T-cell (primary cell): ENCODE data around the gene HTR3E. TPM values are rescaled to one million over a fixed set of nuclear protein-coding genes. Genes with fewer than 3 reads are reported as not detected.

Experiments
- ATAC-seq, 4 experiments: fragments of 200-7000 bp in 3 of 4; fragments of 150-1000 bp in 1 of 4; cut with Tn5 transposase; replicated peaks in 1 of 4; 1 replicate in 3 of 4; 2 replicates in 1 of 4; pipeline ENCODE4 v1.10.0; 2021; ENCODE audit warnings: moderate library complexity in 3 of 4, mild to moderate bottlenecking in 2 of 4, moderate number of reproducible peaks in 1 of 4
- CTCF ChIA-PET, 2 donors: fragments of 300-600 bp; sonication (Branson Sonifier 250); formaldehyde crosslinking; loops; one replicate each; lab custom pipeline; 2022; ENCODE audit warnings: antibody characterized with exemption in 2 of 2; lab: Charles Lee
- POLR2A ChIA-PET, 2 donors: fragments of 300-600 bp; sonication (Branson Sonifier 250); formaldehyde crosslinking; loops; one replicate each; lab custom pipeline; 2022; ENCODE audit warnings: antibody characterized with exemption in 2 of 2; lab: Charles Lee
- DNase-seq, 35 experiments: peaks; one replicate each; pipeline versions ENCODE4 v3.0.0 to v3.0.0-alpha.2; 2013 to 2023
- H3K27ac ChIP-seq: one replicate; pipeline ENCODE4 v1.5.1; 2013; ENCODE audit warnings: low read length
- H3K27me3 ChIP-seq, 2 experiments: replicated peaks in 1 of 2; 1 replicate in 1 of 2; 2 replicates in 1 of 2; pipeline versions ENCODE4 v1.6.1 to v1.7.0; 2013; ENCODE audit warnings: low read length in 1 of 2, mixed read lengths in 1 of 2; ENCODE audit not compliant: control insufficient read depth in 2 of 2, insufficient read depth in 2 of 2; ENCODE audit errors: extremely low read depth in 1 of 2
- H3K36me3 ChIP-seq, 2 donors: 1 replicate in 1 of 2; 2 replicates in 1 of 2; pipeline versions ENCODE4 v1.6.1 to v1.7.0; 2013; ENCODE audit warnings: low read length in 1 of 2; ENCODE audit not compliant: control insufficient read depth in 2 of 2, insufficient read depth in 1 of 2; ENCODE audit errors: extremely low read depth in 1 of 2
- H3K4me1 ChIP-seq, 2 experiments: 1 replicate in 1 of 2; 2 replicates in 1 of 2; pipeline versions ENCODE4 v1.6.1 to v1.7.0; 2013; ENCODE audit warnings: low read length in 2 of 2, mixed read lengths in 1 of 2; ENCODE audit not compliant: insufficient read depth in 2 of 2, control insufficient read depth in 1 of 2; ENCODE audit errors: extremely low read depth in 1 of 2
- H3K4me3 ChIP-seq, 2 donors: 1 replicate in 1 of 2; 2 replicates in 1 of 2; pipeline versions ENCODE4 v1.5.1 to v1.7.0; 2013; ENCODE audit warnings: mild to moderate bottlenecking in 2 of 2, low read length in 1 of 2, moderate library complexity in 1 of 2; ENCODE audit not compliant: control insufficient read depth in 1 of 2; ENCODE audit errors: extremely low read depth in 1 of 2
- H3K9me3 ChIP-seq: 2 replicates; pipeline ENCODE4 v1.7.0; 2013
- H3K27ac Mint-ChIP-seq, 2 donors: one replicate each; pipeline ENCODE4 v1.8.0; 2020 to 2021; ENCODE audit warnings: mild to moderate bottlenecking in 2 of 2, mixed read lengths in 2 of 2
- H3K27me3 Mint-ChIP-seq, 2 donors: one replicate each; pipeline ENCODE4 v1.8.0; 2021 to 2022; ENCODE audit warnings: mixed read lengths in 2 of 2
- H3K36me3 Mint-ChIP-seq: one replicate; pipeline ENCODE4 v1.8.0; 2021; ENCODE audit warnings: mixed read lengths
- H3K4me1 Mint-ChIP-seq, 3 donors: one replicate each; pipeline ENCODE4 v1.8.0; 2020 to 2022; ENCODE audit warnings: mixed read lengths in 3 of 3, mild to moderate bottlenecking in 1 of 3
- H3K4me3 Mint-ChIP-seq, 3 donors: one replicate each; pipeline ENCODE4 v1.8.0; 2020 to 2022; ENCODE audit warnings: mild to moderate bottlenecking in 3 of 3, mixed read lengths in 3 of 3, moderate library complexity in 3 of 3
- H3K9me3 Mint-ChIP-seq, 3 donors: one replicate each; pipeline ENCODE4 v1.8.0; 2020 to 2022; ENCODE audit warnings: mixed read lengths in 3 of 3
- WGBS: methylation state at CpG from one replicate; pipeline ENCODE4 v1.1.5; 2013; ENCODE audit warnings: missing lambda C conversion rate; ENCODE audit not compliant: insufficient coverage; 5-methylcytosine and 5-hydroxymethylcytosine counted together
- total RNA-seq, 35 experiments: library from RNA in 6 of 35; stranded (reverse) in 6 of 35; fragments of 120-200 nt in 1 of 35; gene quantifications; one replicate each; pipeline versions ENCODE4 v1.2.1 to v1.2.4 and lab custom pipeline; 2013 to 2026

Gene HTR3E
- total RNA-seq (not detected), total RNA-seq (lab: John Stamatoyannopoulos, UW) (0 to 0.18 (median 0) reads per million in 29 experiments)
- total RNA-seq (2013), result not detected

- CTCF ChIA-PET, result interaction anchor here in 1 of 2 donors (0.6 kb wide), 1 partner anchor 18 kb away, joined by 17 read pairs; no protein-coding TSS in a partner anchor
- POLR2A ChIA-PET, result no interaction called here
- peaks cover 3% of the 10 kb centered on the region for H3K36me3 Mint-ChIP-seq
- H3K36me3 ChIP-seq, result no peaks in the 10 kb centered on the region
- H3K9me3 Mint-ChIP-seq, result peaks cover 0 to 10% (median 4%) of the 10 kb centered on the region in 3 donors
- no peak within 1 kb of the TSS for H3K4me3 ChIP-seq
- no peaks in the 10 kb centered on the region for H3K4me1 Mint-ChIP-seq
- DNase-seq, result no peak
- no peak within 1 kb of the TSS for H3K27ac ChIP-seq
- no peaks in the 10 kb centered on the region for H3K4me1 ChIP-seq
- ATAC-seq, result no peak
- 91% methylated on average over 4 of the region's 7 CpGs for WGBS
- H3K4me3 Mint-ChIP-seq, result no peak within 1 kb of the TSS
- H3K27ac Mint-ChIP-seq, result no peak within 1 kb of the TSS
- peaks cover 8 to 9% of the 10 kb centered on the region in 2 donors for H3K27me3 Mint-ChIP-seq
- H3K27me3 ChIP-seq, result peaks cover 0 to 14% of the 10 kb centered on the region in 2 experiments
- peaks cover 2% of the 10 kb centered on the region for H3K9me3 ChIP-seq
Observed at GRCh38 chr3:184096811-184097383, at the start of gene HTR3E. Gene HTR3E, plus strand, starts transcription at chr3:184097064. Its CDS starts 466 bp downstream, at chr3:184097530.

- Histone ChIP-seq H3K27me3 (peaks cover 0 to 5% of the 10 kb centered on the region in 2 experiments), H3K36me3 (no peaks in the 10 kb centered on the region), H3K4me1 (no peaks in the 10 kb centered on the region), H3K9me3 (no peaks in the 10 kb centered on the region), H3K4me3 (no peak overlapping the region), H3K27ac (no peak overlapping the region)
- CTCF ChIA-PET, result no interaction called here
- H3K36me3 Mint-ChIP-seq, result no peaks in the 10 kb centered on the region
- no peaks in the 10 kb centered on the region for H3K4me1 Mint-ChIP-seq
- no peaks in the 10 kb centered on the region for H3K9me3 Mint-ChIP-seq
- ATAC-seq, result no peak
- 84% methylated on average over 6 of the region's 7 CpGs for WGBS
- no peak overlapping the region for H3K4me3 Mint-ChIP-seq
- no peak for DNase-seq
- POLR2A ChIA-PET, result no interaction called here
- peaks cover 15 to 26% of the 10 kb centered on the region in 2 donors for H3K27me3 Mint-ChIP-seq
- no peak overlapping the region for H3K27ac Mint-ChIP-seq
Observed at GRCh38 chr3:184050217-184050847, 46.5 kb upstream of the HTR3E start.

GRCh38 chr3:184052767-184053166 lies 44.1 kb upstream of the HTR3E start, which contains the start of gene HTR3C:
Gene HTR3C, plus strand, starts transcription at chr3:184053047. Its CDS starts 34 bp downstream, at chr3:184053081.
- POLR2A ChIA-PET, result no interaction called here
- Mint-ChIP-seq H3K27ac (no peak within 1 kb of the TSS), H3K36me3 (no peaks in the 10 kb centered on the region)

GRCh38 chr3:184058029-184058428 lies 38.8 kb upstream of the HTR3E start:
- H3K4me3 ChIP-seq, result no peak overlapping the region
- Mint-ChIP-seq H3K4me1 (no peaks in the 10 kb centered on the region), H3K9me3 (no peaks in the 10 kb centered on the region), H3K27ac (no peak overlapping the region), H3K4me3 (no peak overlapping the region), H3K36me3 (no peaks in the 10 kb centered on the region), H3K27me3 (peaks cover 5 to 9% of the 10 kb centered on the region in 2 donors)
- ChIA-PET CTCF (interaction anchor here in 1 of 2 donors (0.5 kb wide), 1 partner anchor 47 kb away, joined by 3 read pairs; no protein-coding TSS in a partner anchor), POLR2A (interaction anchor here in 1 of 2 donors (0.7 kb wide), 1 partner anchor 52 kb away, joined by 4 read pairs; no protein-coding TSS in a partner anchor)
- peaks cover 0 to 8% of the 10 kb centered on the region in 2 experiments for H3K27me3 ChIP-seq
- no peaks in the 10 kb centered on the region for H3K4me1 ChIP-seq
- DNase-seq (no peak), ATAC-seq (no peak)
- no peaks in the 10 kb centered on the region for H3K9me3 ChIP-seq
- no peaks in the 10 kb centered on the region for H3K36me3 ChIP-seq
- 100% methylated on average over 1 of the region's 9 CpGs for WGBS
- H3K27ac ChIP-seq, result no peak overlapping the region

More at GRCh38 chr3:184052767-184053166, 44.1 kb upstream of the HTR3E start, which contains the start of gene HTR3C:
- Mint-ChIP-seq H3K4me3 (no peak within 1 kb of the TSS), H3K27me3 (peaks cover 15 to 22% of the 10 kb centered on the region in 2 donors), H3K9me3 (no peaks in the 10 kb centered on the region), H3K4me1 (no peaks in the 10 kb centered on the region)
- H3K4me3 ChIP-seq, result no peak within 1 kb of the TSS
- H3K27ac ChIP-seq, result no peak within 1 kb of the TSS
- H3K27me3 ChIP-seq, result peaks cover 0 to 5% of the 10 kb centered on the region in 2 experiments
- H3K4me1 ChIP-seq, result no peaks in the 10 kb centered on the region
- ATAC-seq (no peak), DNase-seq (no peak)
- H3K36me3 ChIP-seq, result no peaks in the 10 kb centered on the region
- CTCF ChIA-PET, result no interaction called here
- no peaks in the 10 kb centered on the region for H3K9me3 ChIP-seq
- WGBS, result 79% methylated on average over 3 of the region's 4 CpGs

GRCh38 chr3:184059424-184059823 lies 37.4 kb upstream of the HTR3E start:
- H3K9me3 ChIP-seq, result no peaks in the 10 kb centered on the region
- DNase-seq (no peak), ATAC-seq (no peak)
- no peak overlapping the region for H3K27ac ChIP-seq
- peaks cover 0 to 7% of the 10 kb centered on the region in 2 experiments for H3K27me3 ChIP-seq
- H3K36me3 ChIP-seq, result no peaks in the 10 kb centered on the region
- WGBS, result 86% methylated on average over 5 of the region's 7 CpGs
- peaks cover 5 to 6% of the 10 kb centered on the region in 2 donors for H3K27me3 Mint-ChIP-seq
- no peak overlapping the region for H3K27ac Mint-ChIP-seq
- CTCF ChIA-PET, result no interaction called here
- no peak overlapping the region for H3K4me3 Mint-ChIP-seq
- no peak overlapping the region for H3K4me3 ChIP-seq
- POLR2A ChIA-PET, result no interaction called here
- no peaks in the 10 kb centered on the region for H3K4me1 ChIP-seq
- H3K36me3 Mint-ChIP-seq, result no peaks in the 10 kb centered on the region
- no peaks in the 10 kb centered on the region for H3K4me1 Mint-ChIP-seq
- H3K9me3 Mint-ChIP-seq, result no peaks in the 10 kb centered on the region

GRCh38 chr3:184062637-184063036 lies 34.2 kb upstream of the HTR3E start:
- H3K36me3 Mint-ChIP-seq, result no peaks in the 10 kb centered on the region
- no peaks in the 10 kb centered on the region for H3K4me1 ChIP-seq
- H3K4me3 ChIP-seq, result no peak overlapping the region
- H3K9me3 Mint-ChIP-seq, result no peaks in the 10 kb centered on the region
- POLR2A ChIA-PET, result no interaction called here
- DNase-seq, result no peak
- no peaks in the 10 kb centered on the region for H3K9me3 ChIP-seq
- peaks cover 0 to 9% of the 10 kb centered on the region in 2 donors for H3K27me3 Mint-ChIP-seq
- no peak overlapping the region for H3K4me3 Mint-ChIP-seq
- H3K36me3 ChIP-seq, result no peaks in the 10 kb centered on the region
- no peak overlapping the region for H3K27ac ChIP-seq
- H3K27me3 ChIP-seq, result peaks cover 0 to 3% of the 10 kb centered on the region in 2 experiments
- H3K4me1 Mint-ChIP-seq, result no peaks in the 10 kb centered on the region
- no peak overlapping the region for H3K27ac Mint-ChIP-seq
- ATAC-seq, result no peak
- CTCF ChIA-PET, result no interaction called here
